ENCODE measurements around the gene TOR1AIP1. TPM values are rescaled to one million over a fixed set of nuclear protein-coding genes. Genes with fewer than 3 reads are reported as not detected.

Gene TOR1AIP1
- total RNA-seq, 1 experiment from 2014 or later, result 21.3 TPM

DNA sequence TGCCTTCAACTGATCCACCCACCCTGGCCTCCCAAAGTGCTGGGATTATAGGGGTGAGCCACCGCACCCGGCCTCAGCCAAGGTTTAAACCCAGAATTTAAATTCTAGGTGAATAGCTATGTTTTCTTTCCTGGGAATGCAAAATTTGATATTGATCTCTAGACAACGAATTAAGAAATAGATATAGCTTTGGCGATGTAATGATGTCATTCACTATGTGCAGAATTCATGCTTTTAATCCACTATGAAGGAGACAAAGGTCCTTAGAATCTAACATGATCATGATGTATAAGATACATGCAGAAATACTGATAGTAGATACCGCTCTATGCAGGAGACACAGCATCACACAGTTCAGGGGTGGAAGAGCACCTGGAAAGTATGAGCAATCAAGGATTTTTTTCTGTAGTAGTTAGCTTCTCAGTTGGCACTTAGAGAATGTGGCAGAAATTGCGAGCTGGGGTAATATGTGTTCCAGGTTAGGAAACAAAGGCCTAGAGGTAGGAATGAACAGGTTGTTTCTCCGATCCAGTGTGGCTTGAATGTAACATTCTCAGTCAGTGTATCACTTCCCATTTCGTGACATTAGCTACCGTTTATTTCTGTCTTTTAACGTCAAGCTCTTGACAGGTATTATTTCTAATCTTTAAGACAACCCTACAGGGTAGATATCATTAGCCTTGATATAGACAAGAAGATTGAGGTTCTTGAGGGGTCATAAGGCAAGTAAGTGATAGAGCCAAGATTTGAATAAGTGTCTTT, 69.5 kb downstream of the TOR1AIP1 start:
- intact Hi-C loops (cut with micrococcal nuclease), result loop anchor here (5.0 kb wide), 2 partner anchors 84 to 206 kb away; no protein-coding TSS in a partner anchor
- DNase-seq (no peak), ATAC-seq (no peak)
- Histone ChIP-seq H3K9ac (ENCODE audit: low read length) (no peak overlapping the region), H3K79me2 (ENCODE audit: low read length) (peaks cover 20% of the 10 kb centered on the region), H4K20me1 (ENCODE audit: low read length) (peaks cover 11% of the 10 kb centered on the region; the same call in 1 of the 2 replicates), H3F3A (ENCODE audit: low read length, unreplicated experiment) (no peaks in the 10 kb centered on the region), H3K4me2 (ENCODE audit: low read length) (no peak overlapping the region), H3K36me3 (ENCODE audit: low read depth, low read length) (no peaks in the 10 kb centered on the region), H3K27me3 (ENCODE audit: low read length) (no peaks in the 10 kb centered on the region), H3K27ac (ENCODE audit: low read length) (no peak overlapping the region), H2AFZ (ENCODE audit: low read length) (no peak overlapping the region), H3K4me1 (ENCODE audit: insufficient read depth, low read length) (peaks cover 5% of the 10 kb centered on the region; the same call in 1 of the 2 replicates), H3K9me3 (ENCODE audit: low read length) (no peaks in the 10 kb centered on the region), H3K9me2 (replicated peaks; ENCODE audit: low read length) (no peaks in the 10 kb centered on the region), H3K4me3 (ENCODE audit: low read length) (no peak overlapping the region)
- ChIA-PET CTCF (no interaction called here), POLR2A (ENCODE audit: unreplicated experiment) (no interaction called here)
- BruUV-seq (replicated peaks), result no TSS peak
- no peak for TF ChIP-seq EZH2 (IDR thresholded peaks at IDR 0.05; ENCODE audit: low read length, unreplicated experiment)
- TF ChIP-seq, protein P1, sequence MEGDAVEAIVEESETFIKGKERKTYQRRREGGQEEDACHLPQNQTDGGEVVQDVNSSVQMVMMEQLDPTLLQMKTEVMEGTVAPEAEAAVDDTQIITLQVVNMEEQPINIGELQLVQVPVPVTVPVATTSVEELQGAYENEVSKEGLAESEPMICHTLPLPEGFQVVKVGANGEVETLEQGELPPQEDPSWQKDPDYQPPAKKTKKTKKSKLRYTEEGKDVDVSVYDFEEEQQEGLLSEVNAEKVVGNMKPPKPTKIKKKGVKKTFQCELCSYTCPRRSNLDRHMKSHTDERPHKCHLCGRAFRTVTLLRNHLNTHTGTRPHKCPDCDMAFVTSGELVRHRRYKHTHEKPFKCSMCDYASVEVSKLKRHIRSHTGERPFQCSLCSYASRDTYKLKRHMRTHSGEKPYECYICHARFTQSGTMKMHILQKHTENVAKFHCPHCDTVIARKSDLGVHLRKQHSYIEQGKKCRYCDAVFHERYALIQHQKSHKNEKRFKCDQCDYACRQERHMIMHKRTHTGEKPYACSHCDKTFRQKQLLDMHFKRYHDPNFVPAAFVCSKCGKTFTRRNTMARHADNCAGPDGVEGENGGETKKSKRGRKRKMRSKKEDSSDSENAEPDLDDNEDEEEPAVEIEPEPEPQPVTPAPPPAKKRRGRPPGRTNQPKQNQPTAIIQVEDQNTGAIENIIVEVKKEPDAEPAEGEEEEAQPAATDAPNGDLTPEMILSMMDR (conservative IDR thresholded peaks at IDR 0.05; ENCODE audit: low read depth, low read length), result no peak
- no peak for TF ChIP-seq EZH2phosphoT487 (IDR thresholded peaks at IDR 0.05; ENCODE audit: borderline replicate concordance, low read length)

- DNase-seq (no peak), ATAC-seq (no peak)
- ChIA-PET CTCF (no interaction called here), POLR2A (ENCODE audit: unreplicated experiment) (no interaction called here)
- Histone ChIP-seq H3K4me1 (ENCODE audit: insufficient read depth, low read length) (peaks cover 7% of the 10 kb centered on the region; the same call in 1 of the 2 replicates), H3K36me3 (ENCODE audit: low read depth, low read length) (no peaks in the 10 kb centered on the region), H3K4me3 (ENCODE audit: low read length) (no peak overlapping the region), H4K20me1 (ENCODE audit: low read length) (peaks cover 15% of the 10 kb centered on the region), H3K9me3 (ENCODE audit: low read length) (no peaks in the 10 kb centered on the region), H3K27ac (ENCODE audit: low read length) (no peak overlapping the region), H3F3A (ENCODE audit: low read length, unreplicated experiment) (no peaks in the 10 kb centered on the region), H3K9ac (ENCODE audit: low read length) (no peak overlapping the region), H3K9me2 (replicated peaks; ENCODE audit: low read length) (no peaks in the 10 kb centered on the region), H2AFZ (ENCODE audit: low read length) (no peak overlapping the region), H3K27me3 (ENCODE audit: low read length) (no peaks in the 10 kb centered on the region), H3K4me2 (ENCODE audit: low read length) (no peak overlapping the region), H3K79me2 (ENCODE audit: low read length) (peaks cover 26% of the 10 kb centered on the region)
- intact Hi-C loops (cut with micrococcal nuclease), result loop anchor here (5.0 kb wide), 2 partner anchors 85 to 205 kb away; no protein-coding TSS in a partner anchor
- TF ChIP-seq, protein P1 (conservative IDR thresholded peaks at IDR 0.05; ENCODE audit: low read depth, low read length), result no peak
- TF ChIP-seq EZH2phosphoT487 (IDR thresholded peaks at IDR 0.05; ENCODE audit: borderline replicate concordance, low read length), result no peak
- no peak for TF ChIP-seq EZH2 (IDR thresholded peaks at IDR 0.05; ENCODE audit: low read length, unreplicated experiment)
- no TSS peak for BruUV-seq (replicated peaks)
Observed at GRCh38 chr1:179952186-179952585, 70.1 kb downstream of the TOR1AIP1 start.

DNA sequence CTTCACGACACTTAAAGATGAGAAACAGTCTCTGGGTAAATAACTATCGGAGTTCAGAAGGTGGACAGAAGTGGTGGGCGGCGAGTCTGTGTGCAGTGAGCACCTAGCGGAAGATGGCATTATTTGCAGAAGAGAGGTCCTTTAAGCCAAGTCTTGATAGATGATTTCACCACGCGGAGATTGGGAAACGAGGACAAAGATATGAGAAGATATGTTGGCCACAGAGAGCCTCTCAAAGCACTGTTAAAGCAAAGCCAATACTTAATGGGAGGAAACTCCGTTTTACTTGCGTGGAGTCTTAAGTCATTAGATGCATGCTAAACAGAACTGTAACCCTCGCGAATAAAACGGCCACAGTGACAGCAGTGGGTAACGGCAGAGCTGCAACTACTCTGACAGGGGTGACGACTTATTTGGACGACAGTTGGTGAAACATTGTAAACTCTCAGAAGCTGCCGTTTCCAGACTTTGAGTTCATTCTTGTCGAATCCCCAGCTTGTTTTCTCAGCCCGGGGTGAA, 71.9 kb downstream of the TOR1AIP1 start:
- CTCF ChIA-PET, result no interaction called here

More for the DNA sequence above, 71.9 kb downstream of the TOR1AIP1 start:
- POLR2A ChIA-PET (ENCODE audit: unreplicated experiment), result no interaction called here
- no peaks in the 10 kb centered on the region for H3K9me3 ChIP-seq (ENCODE audit: low read length)
- peak overlapping the region; percentile 57 for H3K27ac ChIP-seq (ENCODE audit: low read length)
- DNase-seq, result no peak
- no peaks in the 10 kb centered on the region for H3K9me2 ChIP-seq (replicated peaks; ENCODE audit: low read length)
- H4K20me1 ChIP-seq (ENCODE audit: low read length), result peaks cover 24% of the 10 kb centered on the region
- no peaks in the 10 kb centered on the region for H3K36me3 ChIP-seq (ENCODE audit: low read depth, low read length)
- intact Hi-C loops (cut with micrococcal nuclease), result loop anchor here (2.0 to 5.0 kb wide), 3 partner anchors 71 to 203 kb away; partner anchors contain the start of gene TOR1AIP1
- H3K4me2 ChIP-seq (ENCODE audit: low read length), result peak overlapping the region; percentile 88
- TF ChIP-seq EZH2 (IDR thresholded peaks at IDR 0.05; ENCODE audit: low read length, unreplicated experiment), result no peak
- TF ChIP-seq, protein P1 (conservative IDR thresholded peaks at IDR 0.05; ENCODE audit: low read depth, low read length), result peak; percentile 37; the same call in 1 of the 2 replicates
- no peak for TF ChIP-seq EZH2phosphoT487 (IDR thresholded peaks at IDR 0.05; ENCODE audit: borderline replicate concordance, low read length)
- peak; percentile 12 for ATAC-seq
- H3F3A ChIP-seq (ENCODE audit: low read length, unreplicated experiment), result no peaks in the 10 kb centered on the region
- peak overlapping the region; percentile 94 for H3K9ac ChIP-seq (ENCODE audit: low read length)
- BruUV-seq (replicated peaks), result TSS peak; percentile 93
- H3K79me2 ChIP-seq (ENCODE audit: low read length), result peaks cover 44% of the 10 kb centered on the region
- no peaks in the 10 kb centered on the region for H3K27me3 ChIP-seq (ENCODE audit: low read length)
- H3K4me1 ChIP-seq (ENCODE audit: insufficient read depth, low read length), result peaks cover 10% of the 10 kb centered on the region; the same call in 1 of the 2 replicates
- H2AFZ ChIP-seq (ENCODE audit: low read length), result peak overlapping the region; percentile 99
- peak overlapping the region; percentile 92 for H3K4me3 ChIP-seq (ENCODE audit: low read length)
